Natural killer cell treated with Interleukin-12 subunit alpha and Interleukin-12 subunit beta and Interleukin-15 and Interleukin-18, amount 100 ng/mL, for 72 hours (primary cell): ENCODE results near the gene SUSD4. TPM values are rescaled to one million over a fixed set of nuclear protein-coding genes. Genes with fewer than 3 reads are reported as not detected.

Experiments
- ATAC-seq, 2 donors: fragments of 150-1000 bp; cut with Tn5 transposase in 1 of 2; sonication (Bioruptor Pico), chemical (Tn5 transposase) in 1 of 2; 2 replicates each; pipeline ENCODE4 v1.10.0; 2021
- DNase-seq: peaks from one replicate; pipeline ENCODE4 v3.0.0; 2022; ENCODE audit warnings: low spot score
- H3K27ac Mint-ChIP-seq, 2 donors: 1 replicate in 1 of 2; 2 replicates in 1 of 2; pipeline ENCODE4 v1.8.0; 2022; ENCODE audit warnings: mixed read lengths in 2 of 2, mild to moderate bottlenecking in 1 of 2, moderate library complexity in 1 of 2
- H3K27me3 Mint-ChIP-seq, 2 donors: 1 replicate in 1 of 2; 2 replicates in 1 of 2; pipeline ENCODE4 v1.8.0; 2022; ENCODE audit warnings: mixed read lengths in 2 of 2
- H3K36me3 Mint-ChIP-seq: one replicate; pipeline ENCODE4 v1.8.0; 2022; ENCODE audit warnings: mixed read lengths
- H3K4me1 Mint-ChIP-seq, 2 donors: 1 replicate in 1 of 2; 2 replicates in 1 of 2; pipeline ENCODE4 v1.8.0; 2022; ENCODE audit warnings: low read depth in 2 of 2, mixed read lengths in 2 of 2, mild to moderate bottlenecking in 1 of 2
- H3K4me3 Mint-ChIP-seq: one replicate; pipeline ENCODE4 v1.8.0; 2022; ENCODE audit warnings: mixed read lengths
- H3K9me3 Mint-ChIP-seq: 2 replicates; pipeline ENCODE4 v1.8.0; 2022; ENCODE audit warnings: mixed read lengths
- total RNA-seq, 2 donors: library from RNA; stranded (reverse); gene quantifications; one replicate each; pipeline ENCODE4 v1.2.3, GENCODE V29; 2022

The SUSD4 gene
- total RNA-seq, 2 donors from 2014 or later: not detected

- ATAC-seq (no peak), DNase-seq (no peak)
- Mint-ChIP-seq H3K27ac (no peak overlapping the region), H3K36me3 (no peaks in the 10 kb centered on the region), H3K4me3 (no peak overlapping the region), H3K9me3 (no peaks in the 10 kb centered on the region), H3K4me1 (no peaks in the 10 kb centered on the region), H3K27me3 (peaks cover 12 to 21% of the 10 kb centered on the region in 2 donors)
Observed at GRCh38 chr1:223348439-223348838, 15.5 kb downstream of the SUSD4 start.

GRCh38 chr1:223347583-223347982 lies 16.4 kb downstream of the SUSD4 start:
- Mint-ChIP-seq H3K9me3 (no peaks in the 10 kb centered on the region), H3K4me3 (no peak overlapping the region), H3K4me1 (no peaks in the 10 kb centered on the region), H3K27me3 (peaks cover 11 to 16% of the 10 kb centered on the region in 2 donors), H3K36me3 (no peaks in the 10 kb centered on the region), H3K27ac (no peak overlapping the region)
- DNase-seq: no peak
- ATAC-seq: no peak

GRCh38 chr1:223346311-223346710 lies 17.7 kb downstream of the SUSD4 start:
- no peak for ATAC-seq
- Mint-ChIP-seq H3K27ac (no peak overlapping the region), H3K4me3 (no peak overlapping the region), H3K9me3 (no peaks in the 10 kb centered on the region), H3K27me3 (peaks cover 11 to 15% of the 10 kb centered on the region in 2 donors), H3K36me3 (no peaks in the 10 kb centered on the region), H3K4me1 (no peaks in the 10 kb centered on the region)
- DNase-seq: no peak

GRCh38 chr1:223345720-223346119 lies 18.3 kb downstream of the SUSD4 start:
- H3K36me3 Mint-ChIP-seq: no peaks in the 10 kb centered on the region
- H3K27me3 Mint-ChIP-seq: peaks cover 11 to 15% of the 10 kb centered on the region in 2 donors
- H3K4me1 Mint-ChIP-seq: no peaks in the 10 kb centered on the region
- ATAC-seq: no peak
- no peaks in the 10 kb centered on the region for H3K9me3 Mint-ChIP-seq
- no peak for DNase-seq
- no peak overlapping the region for H3K27ac Mint-ChIP-seq
- no peak overlapping the region for H3K4me3 Mint-ChIP-seq

- Mint-ChIP-seq H3K36me3 (no peaks in the 10 kb centered on the region), H3K4me3 (no peak overlapping the region), H3K9me3 (no peaks in the 10 kb centered on the region), H3K4me1 (no peaks in the 10 kb centered on the region), H3K27ac (no peak overlapping the region), H3K27me3 (peaks cover 11 to 17% of the 10 kb centered on the region in 2 donors)
- no peak for ATAC-seq
- no peak for DNase-seq
Observed at GRCh38 chr1:223344491-223344890, 19.5 kb downstream of the SUSD4 start.

GRCh38 chr1:223343692-223344091 lies 20.3 kb downstream of the SUSD4 start:
- ATAC-seq: no peak
- H3K9me3 Mint-ChIP-seq: no peaks in the 10 kb centered on the region
- no peak overlapping the region for H3K4me3 Mint-ChIP-seq
- H3K36me3 Mint-ChIP-seq: no peaks in the 10 kb centered on the region
- H3K27ac Mint-ChIP-seq: no peak overlapping the region
- no peak for DNase-seq
- peaks cover 17 to 22% of the 10 kb centered on the region in 2 donors for H3K27me3 Mint-ChIP-seq
- H3K4me1 Mint-ChIP-seq: no peaks in the 10 kb centered on the region

GRCh38 chr1:223341121-223341520 lies 22.9 kb downstream of the SUSD4 start:
- no peaks in the 10 kb centered on the region for H3K9me3 Mint-ChIP-seq
- peaks cover 24 to 25% of the 10 kb centered on the region in 2 donors for H3K27me3 Mint-ChIP-seq
- H3K36me3 Mint-ChIP-seq: no peaks in the 10 kb centered on the region
- H3K4me1 Mint-ChIP-seq: no peaks in the 10 kb centered on the region
- DNase-seq (no peak), ATAC-seq (no peak)
- no peak overlapping the region for H3K4me3 Mint-ChIP-seq
- H3K27ac Mint-ChIP-seq: no peak overlapping the region

- H3K27ac Mint-ChIP-seq: no peak overlapping the region
- H3K4me3 Mint-ChIP-seq: no peak overlapping the region
- no peaks in the 10 kb centered on the region for H3K36me3 Mint-ChIP-seq
- no peaks in the 10 kb centered on the region for H3K9me3 Mint-ChIP-seq
- ATAC-seq (no peak), DNase-seq (no peak)
- H3K4me1 Mint-ChIP-seq: no peaks in the 10 kb centered on the region
- H3K27me3 Mint-ChIP-seq: peaks cover 20 to 25% of the 10 kb centered on the region in 2 donors
Observed at GRCh38 chr1:223340637-223341036, 23.3 kb downstream of the SUSD4 start.

GRCh38 chr1:223339861-223340260 lies 24.1 kb downstream of the SUSD4 start:
- no peaks in the 10 kb centered on the region for H3K36me3 Mint-ChIP-seq
- H3K4me3 Mint-ChIP-seq: no peak overlapping the region
- no peak for DNase-seq
- no peaks in the 10 kb centered on the region for H3K9me3 Mint-ChIP-seq
- H3K4me1 Mint-ChIP-seq: no peaks in the 10 kb centered on the region
- H3K27ac Mint-ChIP-seq: no peak overlapping the region
- ATAC-seq: no peak
- H3K27me3 Mint-ChIP-seq: peaks cover 20 to 32% of the 10 kb centered on the region in 2 donors

GRCh38 chr1:223338811-223339746 lies 24.9 kb downstream of the SUSD4 start:
- Mint-ChIP-seq H3K27me3 (peaks cover 18 to 32% of the 10 kb centered on the region in 2 donors), H3K27ac (no peak overlapping the region), H3K4me1 (no peaks in the 10 kb centered on the region), H3K36me3 (no peaks in the 10 kb centered on the region), H3K4me3 (no peak overlapping the region), H3K9me3 (no peaks in the 10 kb centered on the region)
- no peak for DNase-seq
- no peak for ATAC-seq

GRCh38 chr1:223337174-223337869 lies 26.7 kb downstream of the SUSD4 start:
- Mint-ChIP-seq H3K36me3 (no peaks in the 10 kb centered on the region), H3K4me1 (no peaks in the 10 kb centered on the region), H3K4me3 (no peak overlapping the region), H3K9me3 (no peaks in the 10 kb centered on the region), H3K27ac (no peak overlapping the region), H3K27me3 (peaks cover 13 to 20% of the 10 kb centered on the region in 2 donors)
- DNase-seq (no peak), ATAC-seq (no peak)

- Mint-ChIP-seq H3K4me3 (no peak overlapping the region), H3K27me3 (peaks cover 17 to 29% of the 10 kb centered on the region in 2 donors), H3K9me3 (no peaks in the 10 kb centered on the region), H3K36me3 (no peaks in the 10 kb centered on the region), H3K27ac (no peak overlapping the region), H3K4me1 (no peaks in the 10 kb centered on the region)
- ATAC-seq (no peak), DNase-seq (no peak)
Observed at GRCh38 chr1:223334156-223334555, 29.8 kb downstream of the SUSD4 start.

- Mint-ChIP-seq H3K4me3 (no peak overlapping the region), H3K27me3 (peaks cover 12 to 22% of the 10 kb centered on the region in 2 donors), H3K4me1 (no peaks in the 10 kb centered on the region), H3K9me3 (no peaks in the 10 kb centered on the region), H3K27ac (no peak overlapping the region), H3K36me3 (no peaks in the 10 kb centered on the region)
- ATAC-seq: peak in 1 of 2 donors; percentile 21
- no peak for DNase-seq
Observed at GRCh38 chr1:223332997-223333396, 31.0 kb downstream of the SUSD4 start.

GRCh38 chr1:223331929-223332328 lies 32.0 kb downstream of the SUSD4 start:
- DNase-seq: no peak

More at GRCh38 chr1:223331929-223332328, 32.0 kb downstream of the SUSD4 start:
- no peak for ATAC-seq
- no peak overlapping the region for H3K27ac Mint-ChIP-seq
- H3K27me3 Mint-ChIP-seq: peaks cover 9 to 26% of the 10 kb centered on the region in 2 donors
- H3K9me3 Mint-ChIP-seq: no peaks in the 10 kb centered on the region
- no peaks in the 10 kb centered on the region for H3K4me1 Mint-ChIP-seq
- H3K4me3 Mint-ChIP-seq: no peak overlapping the region
- H3K36me3 Mint-ChIP-seq: no peaks in the 10 kb centered on the region
